Caco-2 (cell line): Measurements from ENCODE around the gene LILRA5. TPM values are rescaled to one million over a fixed set of nuclear protein-coding genes. Genes with fewer than 3 reads are reported as not detected.
"Not testable (repeated sequence)": the region's sequence is repeated elsewhere in the genome, so short reads cannot be mapped to it uniquely, and the experiment has no call there.

ENCODE experiments used
- BruUV-seq: library from RNA; stranded (reverse); fragments of 400-500 nt; replicated peaks from 2 replicates; lab custom pipeline; 2021; lab: Mats Ljungman, UMichigan
- CTCF ChIA-PET: fragments of 300-600 bp; sonication (Branson Sonifier 250); formaldehyde crosslinking; loops from one replicate; lab custom pipeline; 2022; ENCODE audit warnings: antibody characterized with exemption; lab: Charles Lee
- POLR2A ChIA-PET: fragments of 300-600 bp; sonication (Branson Sonifier 250); formaldehyde crosslinking; loops from one replicate; lab custom pipeline; 2022; ENCODE audit warnings: antibody characterized with exemption; lab: Charles Lee
- DNase-seq, 2 experiments: peaks; one replicate each; pipeline versions ENCODE4 v3.0.0 to v3.0.0-alpha.2; 2020 to 2022
- H3K27me3 ChIP-seq: replicated peaks from 2 replicates; pipeline ENCODE4 v1.6.0; 2011; ENCODE audit warnings: low read length; ENCODE audit not compliant: control insufficient read depth, insufficient read depth
- H3K36me3 ChIP-seq: 2 replicates; pipeline ENCODE4 v1.5.1; 2011; ENCODE audit warnings: low read length; ENCODE audit not compliant: control insufficient read depth, insufficient read depth
- H3K4me1 ChIP-seq: fragments of 250-450 bp; sonication (Bioruptor Pico); 2 replicates; pipeline ENCODE4 v1.5.1; 2020; ENCODE audit warnings: mild to moderate bottlenecking
- H3K4me3 ChIP-seq: 2 replicates; pipeline ENCODE4 v1.5.1; 2011; ENCODE audit warnings: low read depth, mild to moderate bottlenecking, control low read depth, low read length
- H3K9me3 ChIP-seq: fragments of 250-450 bp; sonication (Bioruptor Pico); 2 replicates; pipeline ENCODE4 v1.5.1; 2020; ENCODE audit warnings: mild to moderate bottlenecking, moderate library complexity
- H3K27ac Mint-ChIP-seq: one replicate; pipeline ENCODE4 v1.8.0; 2022; ENCODE audit warnings: mixed read lengths; ENCODE audit not compliant: unreplicated experiment
- H3K27me3 Mint-ChIP-seq: one replicate; pipeline ENCODE4 v1.8.0; 2022; ENCODE audit warnings: mixed read lengths; ENCODE audit not compliant: insufficient read depth, unreplicated experiment
- H3K36me3 Mint-ChIP-seq: one replicate; pipeline ENCODE4 v1.8.0; 2022; ENCODE audit warnings: mild to moderate bottlenecking, mixed read lengths; ENCODE audit not compliant: insufficient read depth, unreplicated experiment
- H3K4me1 Mint-ChIP-seq: one replicate; pipeline ENCODE4 v1.8.0; 2022; ENCODE audit warnings: low read depth, mixed read lengths; ENCODE audit not compliant: unreplicated experiment
- H3K4me3 Mint-ChIP-seq: one replicate; pipeline ENCODE4 v1.8.0; 2022; ENCODE audit warnings: mild to moderate bottlenecking, moderate library complexity, mixed read lengths; ENCODE audit not compliant: unreplicated experiment
- H3K9me3 Mint-ChIP-seq: one replicate; pipeline ENCODE4 v1.8.0; 2022; ENCODE audit warnings: mixed read lengths; ENCODE audit not compliant: unreplicated experiment
- intact Hi-C: fragments of 100-400 bp; cut with micrococcal nuclease; formaldehyde crosslinking; loops from one replicate; pipeline ENCODE4 v1.10.0; 2022; ENCODE audit not compliant: unreplicated experiment
- total RNA-seq: library from RNA; stranded (reverse); gene quantifications from 2 replicates; pipeline ENCODE4 v1.2.3, GENCODE V29; 2022
- TF ChIP-seq, protein P1 (sequence below), 2 experiments: fragments of 200-600 bp in 1 of 2; IDR thresholded peaks; 1 replicate in 1 of 2; 2 replicates in 1 of 2; pipeline versions ENCODE4 v1.5.1 to v1.8.0; 2011 to 2022; ENCODE audit warnings: antibody characterized with exemption in 1 of 2, control low read depth in 1 of 2, inconsistent platforms in 1 of 2, low read depth in 1 of 2, low read length in 1 of 2, mild to moderate bottlenecking in 1 of 2, moderate library complexity in 1 of 2; ENCODE audit not compliant: insufficient read depth in 1 of 2, severe bottlenecking in 1 of 2, unreplicated experiment in 1 of 2

Gene LILRA5
- total RNA-seq, 1 experiment from 2014 or later = not detected

DNA sequence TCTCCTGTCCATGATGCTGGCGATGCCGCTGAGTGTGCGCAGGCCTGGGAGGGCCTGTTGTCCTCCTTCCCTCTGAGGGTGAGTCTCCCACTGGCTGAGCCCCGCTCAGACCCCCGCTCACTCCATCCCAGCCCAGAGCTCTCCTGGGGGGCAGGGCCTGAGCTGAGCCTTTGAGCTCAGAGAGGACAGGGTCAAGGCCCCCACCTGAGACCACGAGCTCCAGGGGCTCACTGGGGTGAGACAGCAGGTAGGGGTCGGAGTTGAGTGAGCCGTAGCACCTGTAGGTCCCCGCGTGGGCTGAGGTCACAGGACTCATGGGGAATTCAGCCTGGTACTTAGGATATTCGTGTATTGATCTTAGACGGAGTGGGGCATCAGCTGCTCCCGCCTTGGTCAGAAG lies 34.9 kb downstream of the LILRA5 start:
- peaks cover 48% of the 10 kb centered on the region for H3K27me3 Mint-ChIP-seq
- H3K36me3 Mint-ChIP-seq, POLR2A ChIA-PET, H3K36me3 ChIP-seq, H3K27me3 ChIP-seq, H3K4me3 ChIP-seq, BruUV-seq, H3K9me3 ChIP-seq, H3K27ac Mint-ChIP-seq, intact Hi-C loops, H3K4me1 Mint-ChIP-seq, H3K4me1 ChIP-seq, H3K9me3 Mint-ChIP-seq, DNase-seq, H3K4me3 Mint-ChIP-seq: not testable (repeated sequence)
- CTCF ChIA-PET = interaction anchor here (0.6 kb wide), 1 partner anchor 52 kb away, joined by 12 read pairs; no protein-coding TSS in a partner anchor

DNA sequence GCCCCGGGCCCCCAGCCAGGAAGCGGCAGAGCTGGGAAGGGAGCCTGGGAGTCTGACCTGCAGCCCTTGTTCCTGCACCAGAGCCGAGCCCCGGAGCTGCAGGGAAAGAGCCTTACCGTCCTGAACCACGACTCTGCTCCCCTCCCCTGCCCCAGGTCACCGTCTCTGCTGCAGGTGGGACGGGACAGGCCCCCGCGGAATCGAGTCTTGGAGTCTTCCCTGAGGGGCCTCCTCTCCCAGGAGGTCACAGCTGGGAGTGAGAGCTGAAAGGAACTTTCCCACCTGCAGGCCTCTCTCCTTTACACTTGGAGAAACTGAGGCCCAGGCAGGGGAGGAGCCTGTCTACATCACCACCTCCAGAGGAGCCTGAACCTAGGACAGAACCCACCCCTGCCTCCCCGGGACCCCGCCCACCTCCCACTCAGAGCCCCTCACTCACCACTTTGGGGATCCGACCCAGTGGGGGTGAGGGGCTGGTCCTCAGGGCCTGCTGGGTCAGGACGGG lies 35.8 kb downstream of the LILRA5 start:
- BruUV-seq, DNase-seq, H3K4me1 ChIP-seq, intact Hi-C loops, H3K4me1 Mint-ChIP-seq, H3K4me3 Mint-ChIP-seq, CTCF ChIA-PET, H3K36me3 Mint-ChIP-seq, H3K9me3 ChIP-seq, H3K4me3 ChIP-seq, H3K27me3 ChIP-seq, H3K36me3 ChIP-seq, POLR2A ChIA-PET, H3K27ac Mint-ChIP-seq, H3K9me3 Mint-ChIP-seq: not testable (repeated sequence)
- H3K27me3 Mint-ChIP-seq = peaks cover 45% of the 10 kb centered on the region

DNA sequence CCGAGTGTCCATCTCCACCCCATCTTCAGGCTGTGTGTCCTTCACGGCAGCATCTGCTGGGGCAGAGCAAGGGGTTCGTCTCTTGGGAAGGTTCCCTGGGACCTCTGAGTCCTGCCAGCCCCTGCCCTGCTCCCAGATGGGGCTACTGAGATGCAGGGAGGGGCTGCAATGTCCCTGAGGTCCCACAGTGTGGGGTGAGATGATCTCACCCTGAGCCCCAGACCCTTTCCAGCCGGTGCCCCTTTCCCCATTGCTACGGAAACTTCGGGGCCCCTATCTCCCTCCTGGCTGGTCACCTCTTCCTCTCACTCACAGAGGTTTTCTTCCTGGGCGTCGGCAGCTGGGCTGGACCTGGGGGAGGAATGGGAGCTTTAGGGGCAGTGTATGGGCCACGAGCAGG lies 37.0 kb downstream of the LILRA5 start:
- H3K9me3 ChIP-seq = no peaks in the 10 kb centered on the region
- ChIA-PET POLR2A (no interaction called here), CTCF (no interaction called here)

DNA sequence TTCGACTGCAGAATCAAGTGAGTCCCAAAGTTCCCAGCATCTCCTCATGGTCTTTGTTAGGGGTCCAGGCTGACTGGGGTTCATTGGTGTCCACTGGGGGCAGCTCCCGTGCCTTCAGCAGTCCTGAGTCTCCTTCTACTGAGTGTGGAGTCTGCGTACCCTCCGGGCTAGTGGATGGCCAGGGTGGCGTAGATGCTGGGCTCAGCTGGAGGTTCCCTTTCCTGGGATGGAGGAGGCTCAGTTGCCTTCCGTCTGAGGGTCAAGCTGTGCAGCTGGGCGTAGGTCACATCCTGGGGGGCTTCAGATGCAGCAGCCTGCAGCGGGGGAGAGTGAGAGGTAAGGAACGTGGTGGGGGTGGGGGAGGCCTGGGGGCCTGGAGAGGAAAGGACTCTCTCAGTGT lies 38.5 kb downstream of the LILRA5 start:
- POLR2A ChIA-PET, H3K36me3 Mint-ChIP-seq, intact Hi-C loops, CTCF ChIA-PET, H3K9me3 Mint-ChIP-seq, H3K4me1 ChIP-seq, DNase-seq, BruUV-seq, H3K4me3 Mint-ChIP-seq, H3K4me1 Mint-ChIP-seq, H3K36me3 ChIP-seq, H3K4me3 ChIP-seq, H3K27ac Mint-ChIP-seq, H3K9me3 ChIP-seq, H3K27me3 ChIP-seq: not testable (repeated sequence)
- peaks cover 43% of the 10 kb centered on the region for H3K27me3 Mint-ChIP-seq

More for the DNA sequence above, 37.0 kb downstream of the LILRA5 start:
- no peak overlapping the region for H3K4me3 Mint-ChIP-seq
- TF ChIP-seq, protein P1, sequence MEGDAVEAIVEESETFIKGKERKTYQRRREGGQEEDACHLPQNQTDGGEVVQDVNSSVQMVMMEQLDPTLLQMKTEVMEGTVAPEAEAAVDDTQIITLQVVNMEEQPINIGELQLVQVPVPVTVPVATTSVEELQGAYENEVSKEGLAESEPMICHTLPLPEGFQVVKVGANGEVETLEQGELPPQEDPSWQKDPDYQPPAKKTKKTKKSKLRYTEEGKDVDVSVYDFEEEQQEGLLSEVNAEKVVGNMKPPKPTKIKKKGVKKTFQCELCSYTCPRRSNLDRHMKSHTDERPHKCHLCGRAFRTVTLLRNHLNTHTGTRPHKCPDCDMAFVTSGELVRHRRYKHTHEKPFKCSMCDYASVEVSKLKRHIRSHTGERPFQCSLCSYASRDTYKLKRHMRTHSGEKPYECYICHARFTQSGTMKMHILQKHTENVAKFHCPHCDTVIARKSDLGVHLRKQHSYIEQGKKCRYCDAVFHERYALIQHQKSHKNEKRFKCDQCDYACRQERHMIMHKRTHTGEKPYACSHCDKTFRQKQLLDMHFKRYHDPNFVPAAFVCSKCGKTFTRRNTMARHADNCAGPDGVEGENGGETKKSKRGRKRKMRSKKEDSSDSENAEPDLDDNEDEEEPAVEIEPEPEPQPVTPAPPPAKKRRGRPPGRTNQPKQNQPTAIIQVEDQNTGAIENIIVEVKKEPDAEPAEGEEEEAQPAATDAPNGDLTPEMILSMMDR (IDR thresholded peaks at IDR 0.05; ENCODE audit: insufficient read depth in 1 of 2, low read depth in 1 of 2, low read length in 1 of 2, severe bottlenecking in 1 of 2, unreplicated experiment in 1 of 2) = no peak
- H3K36me3 Mint-ChIP-seq = no peaks in the 10 kb centered on the region
- DNase-seq = no peak
- no peak overlapping the region for H3K27ac Mint-ChIP-seq
- no peaks in the 10 kb centered on the region for H3K9me3 Mint-ChIP-seq
- no peaks in the 10 kb centered on the region for H3K4me1 Mint-ChIP-seq
- no peak overlapping the region for H3K4me3 ChIP-seq
- peaks cover 47% of the 10 kb centered on the region for H3K27me3 Mint-ChIP-seq
- no TSS peak for BruUV-seq
- intact Hi-C loops = no loop called here
- H3K27me3 ChIP-seq = no peaks in the 10 kb centered on the region; the same call in 1 of the 2 replicates
- no peaks in the 10 kb centered on the region for H3K36me3 ChIP-seq
- H3K4me1 ChIP-seq = no peaks in the 10 kb centered on the region
